HG02970 (cell line): ENCODE results near the gene TRAF3IP1.

Experiments used
- ATAC-seq: cut with Tn5 transposase; IDR thresholded peaks from one replicate; pipeline ENCODE4 v1.9.1; 2021; ENCODE audit warnings: mild to moderate bottlenecking, moderate library complexity, moderate number of reproducible peaks; ENCODE audit not compliant: unreplicated experiment, low FRiP score

Gene TRAF3IP1

DNA sequence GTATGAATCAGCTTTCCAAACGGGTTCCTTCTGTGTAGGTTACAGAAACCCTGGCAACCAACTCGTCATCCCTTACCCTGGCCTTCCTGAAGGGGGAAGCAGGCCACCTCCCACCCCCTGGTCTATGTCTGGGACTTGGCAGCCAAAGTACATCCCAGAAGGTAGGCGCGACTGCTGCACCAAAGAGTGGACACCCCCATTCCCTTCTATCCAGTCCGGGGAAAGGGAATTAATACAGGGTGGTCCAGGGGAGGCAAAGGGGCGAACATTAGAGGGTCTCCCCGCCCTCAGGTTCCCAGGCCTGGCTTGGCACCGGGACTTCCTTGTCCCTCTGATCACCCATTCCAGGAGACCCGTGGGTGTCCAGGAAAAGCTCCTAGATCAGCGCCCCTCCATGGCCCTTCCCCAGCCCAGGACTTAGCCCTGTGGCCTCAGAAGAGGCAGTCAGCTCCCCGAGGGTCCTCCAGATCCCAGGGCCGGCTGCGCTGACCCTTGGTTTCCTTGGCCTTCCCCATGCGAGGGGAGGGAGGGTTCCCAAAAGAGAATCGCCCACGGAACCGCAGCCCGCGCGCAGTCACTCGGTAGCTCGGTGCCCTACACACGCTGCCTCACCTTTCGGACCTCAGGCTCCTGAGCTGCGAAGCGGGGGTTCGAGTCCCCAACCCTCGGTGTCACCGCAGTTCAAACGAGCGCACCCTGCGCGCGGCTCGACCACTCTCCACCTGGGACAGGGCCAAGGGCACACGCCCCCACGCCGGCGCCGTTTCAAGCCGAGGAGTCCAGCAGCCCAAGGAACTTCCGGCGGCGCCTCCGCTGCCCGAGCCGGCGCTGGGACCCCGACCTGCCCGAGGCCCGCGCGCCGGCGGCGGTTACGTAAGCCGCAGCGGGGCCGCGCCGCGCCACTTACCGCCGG lies 32.3 kb upstream of the TRAF3IP1 start, which contains the start of gene PER2:
Gene PER2 (minus strand): TSS at position 874 of the 913 bp plus-strand sequence. CDS start 10,674 bp downstream, outside the sequence.
- ATAC-seq, result peak; percentile 34

GRCh38 chr2:238288650-238289573 lies 31.4 kb upstream of the TRAF3IP1 start:
- peak; percentile 91 for ATAC-seq

- ATAC-seq, result no peak
These were observed 30.7 kb upstream of the TRAF3IP1 start for GRCh38 chr2:238289574-238289973.

- no peak for ATAC-seq
These were observed 30.2 kb upstream of the TRAF3IP1 start for GRCh38 chr2:238290091-238290509.

DNA sequence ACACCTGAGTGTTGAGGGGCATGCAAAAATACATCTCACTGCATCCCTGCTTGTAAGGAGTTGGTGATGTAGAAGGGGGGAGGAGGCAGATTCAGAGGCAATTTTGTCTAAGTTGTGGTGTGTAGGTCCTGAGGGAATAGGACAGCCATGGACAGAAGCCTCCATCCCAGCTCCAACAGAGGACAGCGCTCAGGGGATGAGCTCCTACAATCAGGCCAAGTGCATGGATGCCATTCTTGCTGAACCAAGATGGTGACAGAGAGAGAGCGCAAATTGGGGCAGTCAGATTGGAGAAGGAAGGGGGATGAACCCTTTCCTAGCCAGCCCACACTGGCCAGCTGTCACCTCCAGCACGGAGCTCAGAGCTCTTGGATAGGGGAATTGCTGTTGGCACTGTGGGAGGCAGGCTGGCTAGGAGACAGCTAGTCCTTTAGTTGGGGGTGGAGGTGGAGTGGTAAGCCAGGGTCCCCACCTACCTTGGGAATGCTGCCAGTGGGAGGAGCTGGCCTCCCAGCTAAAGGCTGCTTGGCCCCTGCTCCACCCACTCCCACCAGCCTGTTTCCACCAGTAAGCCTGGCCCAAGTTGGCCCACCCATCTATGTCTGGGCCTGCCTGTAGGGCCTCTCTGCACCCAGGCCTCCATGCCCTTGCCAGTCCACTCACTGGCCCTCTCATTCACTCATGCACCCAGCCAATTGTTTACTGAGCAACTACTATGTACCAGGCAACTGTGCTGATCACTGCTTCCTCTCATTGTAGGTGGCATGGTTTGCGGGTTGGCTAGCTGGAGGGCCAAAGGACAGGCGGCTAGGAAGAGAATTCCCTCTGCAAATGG lies 29.4 kb upstream of the TRAF3IP1 start:
- ATAC-seq, result no peak

DNA sequence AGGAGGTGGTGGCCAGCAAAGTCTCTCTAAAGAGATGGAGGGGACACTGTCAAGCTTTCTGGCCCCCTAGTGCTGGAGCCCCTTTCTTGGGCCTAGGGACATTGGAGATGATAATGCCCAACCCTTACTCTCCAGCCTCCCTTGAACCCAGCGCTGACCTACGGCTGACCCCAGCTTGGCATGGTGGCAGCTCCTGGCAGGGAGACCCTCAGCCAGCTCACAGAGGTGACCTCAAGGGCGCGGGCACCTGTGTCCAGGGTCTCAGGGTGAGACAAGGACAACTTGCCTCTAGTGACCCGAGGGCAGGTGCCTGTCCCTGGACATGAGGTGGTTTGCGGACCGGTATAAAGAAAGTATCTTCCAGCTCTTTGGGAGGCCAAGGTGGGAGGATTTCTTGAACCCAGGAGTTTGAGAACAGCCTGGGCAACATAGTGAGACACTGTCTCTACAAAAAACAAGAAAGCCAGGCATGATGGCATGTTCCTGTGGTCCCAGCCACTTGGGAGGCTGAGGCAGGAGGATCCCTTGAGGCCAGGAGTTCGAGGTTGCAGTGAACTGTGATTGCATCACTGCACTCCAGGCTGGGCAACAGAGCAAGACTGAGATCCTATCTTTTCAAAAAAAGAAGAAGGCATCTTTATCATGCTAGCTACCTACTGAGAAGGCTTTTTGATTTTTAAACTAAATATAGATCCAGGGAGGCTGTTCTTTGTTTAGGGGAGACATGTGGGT lies 28.6 kb upstream of the TRAF3IP1 start:
- no peak for ATAC-seq

GRCh38 chr2:238294046-238294392 lies 26.3 kb upstream of the TRAF3IP1 start:
- ATAC-seq, result no peak

DNA sequence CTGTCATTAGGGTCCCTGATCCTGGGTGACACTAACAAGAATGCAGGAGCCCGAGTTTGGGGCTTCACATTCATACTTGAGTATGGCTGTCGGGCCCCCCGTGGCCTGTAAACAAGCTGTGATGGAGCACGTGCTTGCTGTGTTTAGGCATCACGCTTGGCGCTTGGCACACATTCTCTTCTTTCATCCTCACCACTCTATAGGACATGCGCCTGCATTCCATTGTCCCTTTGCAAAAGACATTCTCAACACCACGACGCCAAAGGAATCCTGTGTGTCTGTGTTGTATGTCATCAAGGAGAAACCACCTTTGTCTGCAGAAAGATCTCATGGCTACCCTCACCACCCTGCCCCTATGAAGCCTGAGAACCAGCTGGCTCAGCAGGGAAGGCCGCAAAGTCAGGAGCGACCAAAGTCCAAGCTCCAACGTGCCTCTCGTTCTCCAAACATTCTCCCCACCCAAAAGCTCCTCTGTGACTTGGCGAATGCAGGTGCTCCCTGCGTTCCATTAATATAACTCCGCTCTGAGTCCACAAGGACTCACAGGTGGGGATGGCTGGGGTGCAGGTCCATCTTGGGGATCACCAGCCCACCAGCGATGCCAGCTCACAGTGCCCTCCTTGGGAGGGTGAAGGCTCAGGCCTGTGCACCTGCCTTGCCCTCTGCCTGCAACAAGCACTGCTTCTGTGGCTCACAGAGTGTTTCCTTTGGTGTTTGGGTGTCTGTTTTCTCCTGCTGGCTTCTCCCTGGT lies 25.8 kb upstream of the TRAF3IP1 start:
- ATAC-seq, result no peak

- no peak for ATAC-seq
These were observed 24.9 kb upstream of the TRAF3IP1 start for GRCh38 chr2:238295144-238296112.

DNA sequence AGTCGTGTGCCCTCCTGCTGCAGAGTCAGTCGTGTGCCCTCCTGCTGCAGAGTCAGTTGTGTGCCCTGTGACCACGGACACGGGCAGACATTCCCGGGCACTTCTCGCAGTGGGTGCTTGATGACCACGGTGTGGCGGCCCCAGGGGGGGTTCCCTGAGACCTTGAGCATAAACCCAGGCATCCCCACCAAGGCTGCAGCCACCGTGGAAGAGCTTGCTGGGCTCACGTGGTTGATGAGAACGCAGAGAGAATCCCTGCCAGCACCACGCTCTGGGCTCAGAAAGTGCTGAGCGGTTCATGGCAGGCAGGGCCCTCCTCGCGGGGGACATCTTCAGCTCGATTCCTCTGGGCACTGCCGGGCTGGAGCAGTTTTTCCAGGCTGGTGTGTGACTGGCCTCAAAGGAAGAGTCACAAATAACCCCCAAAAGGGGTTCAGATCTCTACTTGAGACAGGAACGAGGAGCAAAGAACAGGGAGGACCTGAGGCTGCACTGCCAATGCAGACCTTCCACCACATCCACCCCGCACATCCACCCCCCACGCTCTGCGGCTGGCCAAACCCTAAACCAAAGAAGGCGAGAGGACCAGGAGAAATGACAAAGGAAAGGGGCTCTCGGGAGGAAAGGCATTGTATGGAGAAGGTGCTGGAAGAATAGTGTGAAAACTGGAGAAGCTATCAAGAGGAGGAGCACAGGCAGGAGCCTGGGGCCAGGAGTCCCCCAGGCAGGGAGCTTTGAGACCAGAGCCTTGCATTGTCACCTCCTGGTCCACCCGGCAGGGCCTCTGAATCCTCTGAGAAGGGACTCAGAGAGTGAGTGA lies 23.5 kb upstream of the TRAF3IP1 start:
- ATAC-seq, result no peak

GRCh38 chr2:238299803-238300202 lies 20.5 kb upstream of the TRAF3IP1 start:
- ATAC-seq, result no peak

GRCh38 chr2:238302087-238302486 lies 18.2 kb upstream of the TRAF3IP1 start:
- no peak for ATAC-seq

- no peak for ATAC-seq
These were observed 17.6 kb upstream of the TRAF3IP1 start for GRCh38 chr2:238302751-238303150.

DNA sequence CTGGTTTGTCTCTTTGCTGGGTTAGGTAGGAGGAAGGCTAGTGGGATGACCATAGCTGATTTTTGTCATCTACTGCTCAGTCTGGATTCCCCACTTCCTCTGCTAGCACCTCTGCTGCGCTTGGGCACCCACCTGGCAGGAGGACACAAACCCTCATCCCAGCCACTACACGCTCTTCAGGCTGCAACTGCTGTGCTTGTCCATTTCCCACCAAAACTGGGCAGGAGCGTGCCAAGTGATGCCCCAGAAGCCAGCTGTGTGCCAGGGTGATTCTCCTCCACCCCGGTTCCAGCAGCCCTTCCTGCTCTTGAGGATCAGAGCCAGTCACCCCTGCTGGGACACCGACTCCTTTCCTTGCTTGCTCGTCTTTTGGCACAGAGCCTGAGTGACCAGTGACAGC lies 16.2 kb upstream of the TRAF3IP1 start:
- no peak for ATAC-seq

GRCh38 chr2:238305092-238305862 lies 15.0 kb upstream of the TRAF3IP1 start:
- ATAC-seq, result no peak

GRCh38 chr2:238305965-238306671 lies 14.2 kb upstream of the TRAF3IP1 start:
- no peak for ATAC-seq
